ENCODE results near the gene GLG1. TPM values are rescaled to one million over a fixed set of nuclear protein-coding genes. Genes with fewer than 3 reads are reported as not detected.
A peak's percentile ranks its signal among the peaks of the same experiment; 100 is the strongest.
"Not testable (repeated sequence)": the region's sequence is repeated elsewhere in the genome, so short reads cannot be mapped to it uniquely, and the experiment has no call there.

The GLG1 gene
- total RNA-seq, 1 experiment from 2014 or later: 31.4 TPM

GRCh38 chr16:74537746-74538145 lies 69.2 kb downstream of the GLG1 start:
- DNase-seq (ENCODE audit: low read depth): not testable (repeated sequence)

DNA sequence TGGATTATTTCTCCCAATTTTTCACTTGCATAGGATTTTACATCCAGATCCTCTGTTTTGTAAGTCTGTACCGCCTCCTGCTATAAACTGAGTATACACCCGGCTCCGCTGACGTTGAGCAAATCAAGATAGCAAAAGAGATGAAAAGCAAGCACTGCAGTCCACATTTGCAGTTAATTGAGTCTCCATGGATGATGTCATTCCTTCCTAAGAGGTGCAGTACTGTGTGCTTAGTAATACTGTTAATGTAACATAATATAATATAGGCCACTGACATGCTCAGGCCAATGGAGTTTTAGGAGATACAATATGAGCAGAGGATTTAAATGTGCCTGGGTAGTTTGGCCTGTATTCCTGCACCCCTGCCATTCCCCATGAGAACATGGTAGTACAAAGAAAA lies 72.3 kb downstream of the GLG1 start:
- DNase-seq (ENCODE audit: low read depth): peak; percentile 21

DNA sequence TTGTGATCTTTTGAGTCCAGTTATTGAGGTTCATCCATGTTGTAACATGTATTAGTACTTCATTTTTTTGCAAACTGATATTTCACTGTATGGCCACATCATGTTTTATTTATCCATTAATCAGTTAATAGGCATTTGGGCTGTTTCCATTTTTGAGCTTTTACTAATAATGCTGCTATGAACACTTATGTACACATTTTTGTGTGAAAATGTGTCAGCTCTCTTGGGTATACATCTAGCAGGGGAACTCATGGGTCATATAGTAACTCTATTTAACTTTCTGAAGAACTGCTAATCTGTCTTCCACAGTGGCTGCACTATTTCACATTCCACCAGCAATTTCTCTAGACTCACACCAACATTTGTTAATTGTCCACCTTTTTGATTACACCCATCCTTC lies 82.0 kb downstream of the GLG1 start:
- DNase-seq (ENCODE audit: low read depth): no peak

- no peak for DNase-seq (ENCODE audit: low read depth)
These were observed 82.8 kb downstream of the GLG1 start for GRCh38 chr16:74524117-74524516.

- DNase-seq (ENCODE audit: low read depth): not testable (repeated sequence)
These were observed 83.2 kb downstream of the GLG1 start for GRCh38 chr16:74523706-74524105.

- DNase-seq (ENCODE audit: low read depth): no peak
These were observed 84.8 kb downstream of the GLG1 start for GRCh38 chr16:74522160-74522559.

GRCh38 chr16:74521691-74522090 lies 85.2 kb downstream of the GLG1 start:
- peak; percentile 27 for DNase-seq (ENCODE audit: low read depth)

GRCh38 chr16:74518934-74519333 lies 88.0 kb downstream of the GLG1 start:
- not testable (repeated sequence) for DNase-seq (ENCODE audit: low read depth)

DNA sequence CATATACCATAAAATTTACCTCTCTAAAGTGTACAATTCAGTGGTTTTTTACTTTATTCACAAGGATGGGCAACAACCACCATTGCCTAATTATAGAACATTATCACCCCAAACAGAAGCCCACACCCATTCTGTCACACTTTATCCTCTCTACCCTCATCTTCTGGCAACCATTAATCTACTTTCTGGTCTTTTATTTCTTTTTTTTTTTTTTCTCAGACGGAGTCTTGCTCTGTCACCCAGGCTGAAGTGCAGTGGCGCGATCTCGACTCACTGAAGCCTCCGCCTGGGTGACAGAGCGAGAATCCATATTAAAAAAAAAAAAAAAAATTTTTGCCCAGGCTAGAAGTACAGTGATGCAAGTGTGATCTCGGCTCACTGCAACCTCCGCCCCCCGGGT lies 95.0 kb downstream of the GLG1 start:
- no peak for DNase-seq (ENCODE audit: low read depth)

- no peak for DNase-seq (ENCODE audit: low read depth)
These were observed 101.9 kb downstream of the GLG1 start for GRCh38 chr16:74505011-74505410.

DNA sequence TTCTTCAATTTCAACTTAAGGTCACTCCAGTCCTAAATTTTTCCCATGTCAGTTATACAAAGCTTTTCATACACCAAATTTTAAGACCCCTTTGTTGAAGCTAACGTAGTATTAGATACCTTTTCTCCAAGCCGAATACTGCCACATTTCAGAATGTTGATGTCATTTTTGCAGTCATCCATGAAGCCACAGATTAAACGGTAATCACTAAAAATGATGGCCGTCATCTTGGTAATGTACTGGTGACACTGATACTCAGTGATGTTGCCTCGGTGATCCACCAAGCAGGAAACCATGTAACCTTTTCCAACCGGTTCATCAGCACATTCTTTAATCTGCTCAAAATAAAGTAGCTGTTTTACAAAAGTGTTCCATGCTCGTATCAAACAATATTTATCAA lies 103.5 kb downstream of the GLG1 start:
- peak; percentile 4 for DNase-seq (ENCODE audit: low read depth)

GRCh38 chr16:74501484-74502478 lies 105.1 kb downstream of the GLG1 start:
- no peak for DNase-seq (ENCODE audit: low read depth)

- DNase-seq (ENCODE audit: low read depth): no peak
These were observed 106.0 kb downstream of the GLG1 start for GRCh38 chr16:74500907-74501306.

- no peak for DNase-seq (ENCODE audit: low read depth)
These were observed 107.8 kb downstream of the GLG1 start for GRCh38 chr16:74499114-74499513.

DNA sequence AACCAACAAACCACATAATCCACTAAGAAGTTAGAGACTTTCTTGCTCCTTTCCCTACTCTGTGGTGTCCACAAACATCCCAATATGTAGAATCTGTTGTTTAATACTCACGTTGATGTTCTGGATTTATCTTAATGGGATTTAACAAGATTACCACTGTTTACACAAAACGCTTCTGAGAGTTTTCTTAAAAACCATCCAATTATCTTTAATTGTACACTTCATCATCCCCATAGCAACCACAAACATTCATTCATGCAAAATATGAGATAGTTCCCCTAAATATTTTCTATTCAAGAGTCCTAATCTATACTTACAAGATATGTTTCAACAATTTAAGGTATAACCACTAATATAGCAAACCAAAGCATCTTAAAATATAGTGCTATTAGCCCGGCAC lies 109.2 kb downstream of the GLG1 start:
- DNase-seq (ENCODE audit: low read depth): no peak

DNA sequence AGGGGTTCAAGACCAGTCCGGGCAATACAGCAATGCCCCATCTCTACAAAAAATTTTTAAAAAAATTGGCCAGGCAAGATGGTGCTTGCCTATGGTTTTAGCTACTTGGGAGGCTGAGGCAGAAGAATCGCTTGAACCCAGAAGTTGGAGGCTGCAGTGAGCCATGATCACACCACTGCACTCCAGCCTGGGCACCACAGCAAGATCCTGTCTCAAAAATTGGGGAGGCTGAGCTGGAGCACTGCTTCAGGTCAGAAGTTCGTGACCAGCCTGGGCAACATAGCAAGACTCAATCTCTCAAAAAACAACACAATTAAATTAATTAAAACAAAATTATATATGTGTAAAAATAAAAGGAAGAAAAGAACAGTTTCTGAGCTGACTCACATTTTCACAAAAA lies 110.9 kb downstream of the GLG1 start:
- DNase-seq (ENCODE audit: low read depth): no peak

GRCh38 chr16:74492976-74493375 lies 113.9 kb downstream of the GLG1 start:
- no peak for DNase-seq (ENCODE audit: low read depth)

DNA sequence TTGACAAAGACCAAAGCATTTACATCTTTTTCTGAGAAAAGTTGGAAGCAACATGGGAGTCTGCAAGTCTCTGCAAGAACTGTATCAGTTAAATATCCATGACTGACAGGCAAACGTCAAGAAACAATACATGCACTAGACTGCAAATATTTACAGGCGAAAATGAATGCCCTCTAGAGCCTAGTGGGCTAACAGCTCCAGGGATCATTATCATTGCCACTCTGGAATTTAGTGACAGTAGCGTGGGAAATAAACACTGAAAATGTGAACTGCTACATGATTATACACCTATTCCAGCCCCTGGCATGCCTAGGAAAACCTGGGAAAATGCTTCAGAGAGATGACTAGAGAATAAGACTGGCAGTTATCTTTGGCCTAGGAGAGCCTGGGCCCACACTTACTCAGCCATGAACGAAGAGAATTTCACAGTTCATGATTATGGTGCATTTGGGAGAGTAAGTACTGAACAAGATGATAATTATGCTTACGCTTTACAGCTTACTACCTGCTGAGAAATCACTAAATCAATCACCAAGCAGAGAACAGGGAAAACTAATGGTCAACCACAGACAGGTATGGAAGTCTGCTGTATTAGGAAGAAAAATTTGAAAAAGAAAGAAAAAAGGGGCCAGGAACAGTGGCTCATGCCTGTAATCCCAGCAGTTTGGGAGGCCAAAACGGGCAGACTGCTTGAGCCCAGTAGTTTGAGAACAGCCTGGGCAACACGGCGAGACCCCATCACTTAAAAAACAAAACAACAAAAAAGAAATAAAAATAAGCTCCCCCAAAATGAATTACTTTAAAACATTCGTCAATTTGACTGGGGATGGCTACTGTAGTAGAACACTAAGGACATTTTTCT lies 119.0 kb downstream of the GLG1 start:
- no peak for DNase-seq (ENCODE audit: low read depth)

GRCh38 chr16:74485916-74486315 lies 121.0 kb downstream of the GLG1 start:
- DNase-seq (ENCODE audit: low read depth): no peak

DNA sequence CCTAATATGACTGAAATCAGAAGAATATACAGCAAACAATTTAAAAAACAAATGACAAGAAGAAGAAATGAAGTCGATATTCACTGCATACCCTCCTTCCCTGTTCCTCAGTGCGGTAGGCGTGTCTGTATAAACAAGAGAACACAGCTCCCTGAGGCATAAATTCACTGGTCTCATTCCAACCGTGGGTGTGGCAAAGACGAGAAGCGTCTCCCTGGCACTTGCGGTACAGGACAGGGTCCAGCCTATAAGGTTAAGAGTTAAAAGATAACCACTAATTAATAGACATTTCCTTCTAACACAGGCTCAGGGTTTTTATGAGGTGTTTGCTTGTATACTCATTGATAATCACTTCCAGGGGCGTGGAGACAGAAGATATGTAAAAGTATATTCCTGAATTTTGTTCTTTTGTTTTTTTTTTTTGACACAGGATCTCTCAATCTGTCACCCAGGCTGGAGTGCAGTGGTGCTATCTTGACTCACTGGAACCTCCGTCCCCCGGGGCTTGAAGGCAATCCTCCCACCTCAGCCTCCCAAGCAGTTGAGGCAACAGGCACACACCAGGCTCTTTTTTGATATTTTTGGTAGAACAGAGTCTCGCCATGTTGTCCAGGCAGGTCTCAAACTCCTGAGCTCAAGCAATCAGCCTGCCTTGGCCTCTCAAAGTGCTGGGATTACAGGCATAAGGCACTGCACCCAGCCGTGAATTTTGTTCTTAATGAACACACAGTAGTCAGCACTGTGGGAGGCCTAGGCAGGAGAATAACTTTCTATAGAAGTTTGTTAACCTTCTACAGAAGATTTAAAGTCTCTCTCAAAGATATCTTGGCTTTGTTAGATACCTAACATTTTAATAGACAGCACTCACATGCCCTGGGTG lies 126.5 kb downstream of the GLG1 start:
- DNase-seq (ENCODE audit: low read depth): peak; percentile 38

DNA sequence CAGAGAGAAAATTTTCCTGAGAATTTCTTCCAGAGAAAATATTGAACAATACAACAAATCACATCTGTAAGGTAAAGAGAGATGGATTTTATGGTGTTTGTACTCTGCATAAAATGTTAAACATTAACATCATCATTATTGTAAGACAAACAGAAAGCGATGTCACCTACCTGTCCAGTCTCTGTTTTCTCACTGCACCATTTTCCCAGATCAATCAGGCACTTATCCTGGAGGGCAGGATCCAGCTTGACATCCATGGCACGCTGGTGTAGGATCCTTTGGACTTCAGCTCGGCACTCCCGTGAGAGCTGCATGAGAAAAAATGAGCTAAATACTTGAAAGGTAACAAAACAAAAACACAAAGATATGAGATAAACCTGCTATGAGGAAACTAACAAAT lies 129.7 kb downstream of the GLG1 start:
- no peak for DNase-seq (ENCODE audit: low read depth)

DNA sequence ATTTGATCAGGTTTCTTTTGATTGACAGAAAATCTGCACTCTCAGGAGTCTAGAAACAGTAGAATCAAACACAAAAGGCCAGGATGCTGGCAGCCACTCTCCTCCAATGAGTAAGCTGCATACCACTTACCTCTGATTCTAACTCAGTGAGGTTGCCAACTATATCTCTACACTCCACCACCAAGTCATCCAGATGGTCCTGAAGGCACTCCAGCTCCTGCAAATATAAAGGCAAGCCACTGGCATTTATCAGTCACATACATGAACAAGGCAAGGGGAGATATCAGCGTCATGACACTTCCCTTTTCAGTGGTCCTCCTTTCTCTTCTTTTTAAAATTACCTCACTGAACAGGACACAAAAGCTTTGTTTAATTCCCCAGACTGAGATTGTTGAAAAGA lies 132.5 kb downstream of the GLG1 start:
- no peak for DNase-seq (ENCODE audit: low read depth)
